HG03565 (cell line): Measurements from ENCODE around the gene TBL1XR1.

Experiments
- ATAC-seq: cut with Tn5 transposase; IDR thresholded peaks from one replicate; pipeline ENCODE4 v1.9.1; 2021; ENCODE audit warnings: mild to moderate bottlenecking, moderate library complexity; ENCODE audit not compliant: unreplicated experiment

TBL1XR1 gene

DNA sequence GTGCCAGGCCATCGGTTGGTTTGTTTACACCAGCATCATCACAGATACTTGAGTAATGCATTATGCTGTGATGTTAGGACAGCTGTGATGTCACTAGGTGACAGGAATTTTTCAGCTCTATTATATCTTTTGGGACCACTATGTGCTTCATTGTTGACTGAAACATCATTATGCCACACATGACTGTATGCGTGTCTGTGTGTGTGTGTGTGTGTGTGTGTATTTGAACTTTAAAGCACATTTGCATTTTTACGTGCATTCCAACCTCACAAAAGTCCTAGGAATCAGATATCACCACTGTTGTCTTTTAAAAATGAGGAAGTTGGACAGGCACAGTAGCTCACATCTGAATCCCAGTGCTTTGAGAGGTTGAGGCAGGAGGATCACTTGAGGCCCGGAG lies 223.0 kb downstream of the TBL1XR1 start:
- ATAC-seq: no peak

DNA sequence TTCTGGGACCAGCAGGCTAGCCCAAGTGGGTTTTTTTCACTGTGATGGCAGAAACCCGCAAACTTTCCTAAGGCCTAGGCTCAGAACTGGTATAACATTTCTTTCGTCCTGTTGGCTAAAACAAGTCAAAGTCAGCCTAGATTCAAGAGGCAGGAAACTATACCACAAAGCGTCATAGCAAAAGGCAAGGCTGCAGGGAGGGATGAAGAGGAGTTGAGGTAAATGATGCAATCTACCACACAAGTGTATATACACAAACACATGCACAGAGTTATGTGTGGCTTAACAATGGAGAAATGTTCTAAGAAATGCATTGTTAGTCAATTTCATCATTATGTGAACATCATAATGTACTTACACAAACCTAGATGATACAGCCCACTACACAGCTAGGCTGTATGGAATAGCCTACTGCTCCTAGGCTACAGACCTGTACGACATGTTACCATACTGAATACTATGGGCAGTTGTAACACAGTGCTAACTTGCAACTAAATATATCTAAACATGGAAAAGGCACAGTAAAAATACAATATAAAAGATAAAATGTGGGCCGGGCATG lies 225.6 kb downstream of the TBL1XR1 start:
- no peak for ATAC-seq

DNA sequence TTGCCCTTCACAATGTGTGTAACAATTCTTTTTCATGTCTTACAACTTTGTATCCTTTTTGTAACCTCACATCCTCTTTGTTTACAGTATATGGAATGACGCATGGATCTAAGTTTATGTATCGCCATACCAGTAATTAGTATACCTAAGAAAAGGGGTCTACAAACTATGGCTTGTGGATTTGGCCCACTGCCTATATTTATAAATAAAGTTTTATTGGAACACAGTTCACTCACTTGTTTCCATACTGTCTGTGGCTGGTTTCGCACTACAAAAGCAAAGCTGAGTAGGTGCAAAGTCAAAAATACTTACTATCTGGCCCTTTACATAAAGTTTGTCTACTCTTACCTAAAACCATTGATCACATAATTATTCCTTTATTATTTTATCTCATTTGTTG lies 226.5 kb downstream of the TBL1XR1 start:
- no peak for ATAC-seq

DNA sequence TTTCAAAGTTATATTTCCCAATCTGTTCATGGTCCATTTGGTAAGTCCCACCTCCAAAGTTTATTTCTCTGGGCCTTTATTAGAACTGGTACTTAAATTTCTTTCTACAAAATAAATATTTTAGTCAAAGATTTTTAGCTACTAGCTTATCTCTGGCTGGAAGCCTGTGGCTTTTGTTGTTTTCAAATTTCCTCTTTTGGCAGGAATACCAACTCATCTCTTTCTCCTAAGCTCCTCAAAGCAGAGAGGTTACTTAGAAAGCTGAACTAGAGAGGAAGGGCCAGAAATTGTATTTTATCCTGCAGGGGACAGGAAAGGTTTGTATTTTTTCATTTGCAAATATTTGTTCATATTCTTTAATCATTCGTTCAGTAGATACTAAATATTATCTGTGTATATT lies 227.8 kb downstream of the TBL1XR1 start:
- ATAC-seq: no peak
